B cell (primary cell): ENCODE data around the gene RNF224. TPM values are rescaled to one million over a fixed set of nuclear protein-coding genes. Genes with fewer than 3 reads are reported as not detected.

Experiments
- ATAC-seq: fragments of 200-7000 bp; cut with Tn5 transposase; one replicate; pipeline ENCODE4 v1.10.0; 2021; ENCODE audit warnings: low read depth, mild to moderate bottlenecking, moderate number of reproducible peaks, moderate library complexity
- CTCF ChIA-PET: fragments of 350-600 bp; sonication (Branson Sonifier 250); formaldehyde crosslinking; loops from one replicate; lab custom pipeline; 2021; ENCODE audit warnings: antibody characterized with exemption, inconsistent platforms; lab: Charles Lee
- POLR2A ChIA-PET: fragments of 350-600 bp; sonication (Branson Sonifier 250); formaldehyde crosslinking; loops from one replicate; lab custom pipeline; 2021; ENCODE audit warnings: antibody characterized with exemption; lab: Charles Lee
- DNase-seq: peaks from one replicate; pipeline ENCODE4 v3.0.0; 2013
- H2AFZ ChIP-seq: 2 replicates; pipeline ENCODE4 v1.6.1; 2012; ENCODE audit warnings: mild to moderate bottlenecking, low read depth, low read length; ENCODE audit not compliant: insufficient read depth, poor library complexity, severe bottlenecking
- H3K27ac ChIP-seq, 2 donors: 1 replicate in 1 of 2; 2 replicates in 1 of 2; pipeline ENCODE4 v1.5.1; 2012 to 2013; ENCODE audit warnings: low read length in 2 of 2, mild to moderate bottlenecking in 2 of 2, moderate library complexity in 1 of 2
- H3K27me3 ChIP-seq, 4 experiments: fragments of 200-600 bp in 1 of 4; sonication (generic) in 1 of 4; replicated peaks in 1 of 4; 1 replicate in 2 of 4; 2 replicates in 2 of 4; pipeline versions ENCODE4 v1.6.1 to v1.7.0; 2013 to 2016; ENCODE audit warnings: low read length in 3 of 4, mild to moderate bottlenecking in 2 of 4, mixed read lengths in 1 of 4, moderate library complexity in 1 of 4; ENCODE audit not compliant: insufficient read depth in 4 of 4, control insufficient read depth in 3 of 4; ENCODE audit errors: control extremely low read depth in 1 of 4
- H3K36me3 ChIP-seq, 2 experiments: replicated peaks in 1 of 2; 1 replicate in 1 of 2; 2 replicates in 1 of 2; pipeline versions ENCODE4 v1.6.1 to v1.7.1; 2013; ENCODE audit warnings: low read length in 1 of 2; ENCODE audit not compliant: insufficient read depth in 2 of 2, control insufficient read depth in 1 of 2; ENCODE audit errors: control extremely low read depth in 1 of 2, extremely low read depth in 1 of 2
- H3K4me1 ChIP-seq, 2 donors: fragments of 200-600 bp in 1 of 2; sonication (generic) in 1 of 2; 1 replicate in 1 of 2; 2 replicates in 1 of 2; pipeline versions ENCODE4 v1.5.1 to v1.6.1; 2013 to 2017; ENCODE audit warnings: low read length in 2 of 2; ENCODE audit not compliant: control insufficient read depth in 2 of 2, insufficient read depth in 2 of 2
- H3K4me2 ChIP-seq: replicated peaks from 2 replicates; pipeline ENCODE3; 2012; ENCODE audit warnings: mild to moderate bottlenecking, low read depth, low read length; ENCODE audit not compliant: poor library complexity, severe bottlenecking
- H3K4me3 ChIP-seq, 5 experiments: fragments of 200-600 bp in 1 of 5; sonication (generic) in 1 of 5; 1 replicate in 3 of 5; 2 replicates in 2 of 5; pipeline versions ENCODE4 v1.5.1 to v1.7.0; 2011 to 2016; ENCODE audit warnings: low read length in 4 of 5, mild to moderate bottlenecking in 4 of 5, low read depth in 2 of 5, control low read depth in 1 of 5, moderate library complexity in 1 of 5; ENCODE audit not compliant: insufficient read depth in 1 of 5; ENCODE audit errors: control extremely low read depth in 1 of 5, extremely low read depth in 1 of 5
- H3K79me2 ChIP-seq: fragments of 200-600 bp; sonication (generic); one replicate; pipeline ENCODE4 v1.6.0; 2016; ENCODE audit warnings: low read length; ENCODE audit not compliant: control insufficient read depth, insufficient read depth
- H3K9ac ChIP-seq: fragments of 200-600 bp; sonication (generic); 2 replicates; pipeline ENCODE4 v1.6.1; 2017; ENCODE audit warnings: mild to moderate bottlenecking, low read length, moderate library complexity
- H3K9me3 ChIP-seq, 3 donors: one replicate each; pipeline versions ENCODE4 v1.6.1 to v1.7.1; 2013; ENCODE audit warnings: low read length in 2 of 3; ENCODE audit not compliant: control insufficient read depth in 2 of 3, insufficient read depth in 1 of 3; ENCODE audit errors: control extremely low read depth in 1 of 3
- H4K20me1 ChIP-seq: 2 replicates; pipeline ENCODE4 v1.6.0; 2012; ENCODE audit warnings: mild to moderate bottlenecking, low read length; ENCODE audit not compliant: insufficient read depth, control insufficient read depth, poor library complexity, severe bottlenecking
- H3K27ac Mint-ChIP-seq: one replicate; pipeline ENCODE4 v1.8.0; 2021; ENCODE audit warnings: mixed read lengths
- H3K27me3 Mint-ChIP-seq: one replicate; pipeline ENCODE4 v1.8.0; 2021; ENCODE audit warnings: mixed read lengths
- H3K4me1 Mint-ChIP-seq: one replicate; pipeline ENCODE4 v1.8.0; 2021; ENCODE audit warnings: mixed read lengths
- H3K4me3 Mint-ChIP-seq: one replicate; pipeline ENCODE4 v1.8.0; 2021; ENCODE audit warnings: mixed read lengths
- H3K9me3 Mint-ChIP-seq: one replicate; pipeline ENCODE4 v1.8.0; 2022; ENCODE audit warnings: mixed read lengths; ENCODE audit not compliant: insufficient read depth
- CTCF ChIP-seq: fragments of 200-600 bp; IDR thresholded peaks from one replicate; pipeline ENCODE4 v1.8.0; 2022; ENCODE audit warnings: antibody characterized with exemption, mild to moderate bottlenecking
- EZH2 ChIP-seq: IDR thresholded peaks from 2 replicates; pipeline ENCODE4 v1.6.1; 2012; ENCODE audit warnings: borderline replicate concordance, low read depth, mild to moderate bottlenecking, moderate library complexity, low read length; ENCODE audit not compliant: insufficient read depth, poor library complexity, severe bottlenecking
- WGBS: methylation state at CpG from one replicate; pipeline ENCODE4 v1.1.5; 2013; ENCODE audit warnings: missing lambda C conversion rate; ENCODE audit not compliant: insufficient coverage; 5-methylcytosine and 5-hydroxymethylcytosine counted together
- intact Hi-C: fragments of 100-400 bp; cut with micrococcal nuclease; formaldehyde crosslinking; loops from one replicate; pipeline ENCODE4 v1.10.0; 2022
- polyA plus RNA-seq: library from polyadenylated mRNA; depleted of rRNA; stranded (reverse); fragments of >200 nt; gene quantifications from 2 replicates; pipeline ENCODE4 v1.2.3, GENCODE V29; 2012
- total RNA-seq, 2 donors: library from RNA; stranded (reverse); fragments of 120-200 nt in 1 of 2; gene quantifications; 1 replicate in 1 of 2; 2 replicates in 1 of 2; pipeline versions ENCODE4 v1.2.3 to v1.2.4, GENCODE V29; 2013 to 2022

Gene RNF224
- total and polyA plus RNA-seq, 2 donors (not counting 1 experiment from before 2014, with no cell fraction given) = not detected

- peaks cover 33% of the 10 kb centered on the region for H3K4me1 Mint-ChIP-seq
- DNase-seq (peak; percentile 31), ATAC-seq (no peak)
- Histone ChIP-seq H3K9ac (no peak overlapping the region), H3K27ac (no peak overlapping the region), H3K27me3 (peaks cover 0 to 18% (median 2%) of the 10 kb centered on the region in 4 experiments), H3K4me1 (peaks cover 33 to 52% of the 10 kb centered on the region in 2 donors), H3K9me3 (peaks cover 0 to 3% (median 0%) of the 10 kb centered on the region in 3 donors), H3K4me3 (no peak overlapping the region), H4K20me1 (peaks cover 17% of the 10 kb centered on the region), H3K4me2 (peak overlapping the region; percentile 72), H3K79me2 (peaks cover 26% of the 10 kb centered on the region), H3K36me3 (no peaks in the 10 kb centered on the region), H2AFZ (no peak overlapping the region)
- TF ChIP-seq CTCF (no peak), EZH2 (no peak)
- intact Hi-C loops = no loop called here
- 77% methylated on average over 36 of the region's 40 CpGs for WGBS
- H3K27ac Mint-ChIP-seq = peak overlapping the region; percentile 20
- no peak overlapping the region for H3K4me3 Mint-ChIP-seq
- no peaks in the 10 kb centered on the region for H3K9me3 Mint-ChIP-seq
- ChIA-PET CTCF (interaction anchor here (0.9 to 8.9 kb wide), 4 partner anchors 9 to 138 kb away, joined by 3 to 76 read pairs (median 4); partner anchors contain the start of genes CYSRT1, RNF208, RNF224 and SSNA1), POLR2A (interaction anchor here (0.6 to 1.0 kb wide), 4 partner anchors 10 to 502 kb away, joined by 3 to 10 read pairs (median 4); partner anchors contain the start of gene CYSRT1)
- H3K27me3 Mint-ChIP-seq = no peaks in the 10 kb centered on the region
Observed at GRCh38 chr9:137234055-137234697, 6.9 kb downstream of the RNF224 start.
